Body of pancreas (tissue), 4 donors: ENCODE data around the gene STX2.

ENCODE experiments used
- CTCF ChIP-seq, 7 experiments: fragments of 450-650 bp in 4 of 7; fragments of 200-600 bp in 3 of 7; sonication (generic) in 3 of 7; IDR thresholded peaks; one replicate each; pipeline ENCODE4 v1.5.1; 2016 to 2019; ENCODE audit warnings: antibody characterized with exemption in 7 of 7
- POLR2A ChIP-seq, 3 donors: fragments of 450-650 bp; IDR thresholded peaks; one replicate each; pipeline ENCODE4 v1.6.1; 2016; ENCODE audit warnings: antibody characterized with exemption in 3 of 3, mild to moderate bottlenecking in 2 of 3

DNA sequence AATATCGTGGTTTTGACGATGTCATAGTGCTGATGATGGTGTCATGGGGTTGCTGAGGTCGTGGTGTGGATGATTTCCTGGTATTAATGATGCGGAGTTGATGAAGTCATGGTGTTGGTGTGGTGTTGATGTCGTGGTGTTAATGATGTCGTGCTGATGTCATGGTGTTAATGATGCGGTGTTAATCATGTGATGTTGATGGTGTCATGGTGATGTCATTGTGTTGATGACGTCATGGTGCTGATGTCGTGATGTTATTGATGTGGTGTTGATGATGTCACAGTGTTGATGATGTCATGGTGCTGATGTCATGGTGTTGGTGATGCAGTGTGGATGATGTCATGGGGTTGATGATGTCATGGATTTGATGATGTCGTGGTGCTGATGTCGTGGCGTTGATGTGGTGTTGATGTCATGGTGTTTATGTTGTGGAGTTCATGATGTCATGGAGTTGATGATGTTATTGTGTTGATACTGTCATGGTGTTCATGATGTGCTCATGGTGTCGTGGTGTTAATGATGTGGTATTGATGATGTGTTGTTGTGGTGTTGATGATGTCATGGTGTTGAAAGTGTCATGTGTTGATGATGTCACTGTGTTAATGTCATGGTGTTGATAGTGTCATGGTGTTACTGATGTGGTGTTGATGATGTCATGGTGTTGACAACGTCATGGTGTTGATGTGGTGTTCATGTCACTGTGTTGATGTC lies 74.4 kb downstream of the STX2 start:
- TF ChIP-seq POLR2A (IDR thresholded peaks at IDR 0.05) (no peak), CTCF (IDR thresholded peaks at IDR 0.05) (no peak)
